Mucosa of gallbladder (tissue), 1 donor: Measurements from ENCODE around the gene CDC42EP2. TPM values are rescaled to one million over a fixed set of nuclear protein-coding genes. Genes with fewer than 3 reads are reported as not detected.

Experiments used
- DNase-seq: peaks from one replicate; pipeline ENCODE4 v3.0.0-alpha.2; 2020; ENCODE audit warnings: low spot score
- total RNA-seq: library from RNA; stranded (reverse); gene quantifications from one replicate; pipeline ENCODE4 v1.2.1, GENCODE V29; 2021
- donor health status: DM: no; HTN: no; CAD: no.

CDC42EP2 gene
- total RNA-seq, 1 donor from 2014 or later: 21.5 TPM

- no peak for DNase-seq
Observed at GRCh38 chr11:65297026-65297672, 17.5 kb upstream of the CDC42EP2 start.

DNA sequence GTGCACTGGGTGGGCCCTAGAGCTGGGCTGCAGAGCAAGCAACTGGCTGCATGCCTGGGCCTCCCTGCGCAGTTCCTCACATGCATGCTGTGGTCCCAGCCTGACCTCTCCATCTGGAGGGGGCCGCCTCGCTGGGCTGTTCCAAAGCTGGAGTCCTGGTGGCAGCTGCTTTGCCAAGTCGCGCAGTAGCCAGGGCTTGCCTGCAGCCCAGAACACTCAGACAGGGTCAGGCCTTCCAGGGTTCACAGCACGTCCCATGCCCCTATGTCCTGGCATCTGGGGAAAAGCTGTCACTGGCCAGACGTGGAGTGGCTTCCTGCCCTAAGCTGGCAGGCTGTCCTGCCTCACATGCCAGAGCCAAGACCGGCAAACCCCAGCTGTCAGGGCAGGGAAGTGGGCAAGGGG, 16.5 kb upstream of the CDC42EP2 start:
- DNase-seq: peak; percentile 70

GRCh38 chr11:65298655-65299179, 15.9 kb upstream of the CDC42EP2 start:
- DNase-seq: peak; percentile 46

DNA sequence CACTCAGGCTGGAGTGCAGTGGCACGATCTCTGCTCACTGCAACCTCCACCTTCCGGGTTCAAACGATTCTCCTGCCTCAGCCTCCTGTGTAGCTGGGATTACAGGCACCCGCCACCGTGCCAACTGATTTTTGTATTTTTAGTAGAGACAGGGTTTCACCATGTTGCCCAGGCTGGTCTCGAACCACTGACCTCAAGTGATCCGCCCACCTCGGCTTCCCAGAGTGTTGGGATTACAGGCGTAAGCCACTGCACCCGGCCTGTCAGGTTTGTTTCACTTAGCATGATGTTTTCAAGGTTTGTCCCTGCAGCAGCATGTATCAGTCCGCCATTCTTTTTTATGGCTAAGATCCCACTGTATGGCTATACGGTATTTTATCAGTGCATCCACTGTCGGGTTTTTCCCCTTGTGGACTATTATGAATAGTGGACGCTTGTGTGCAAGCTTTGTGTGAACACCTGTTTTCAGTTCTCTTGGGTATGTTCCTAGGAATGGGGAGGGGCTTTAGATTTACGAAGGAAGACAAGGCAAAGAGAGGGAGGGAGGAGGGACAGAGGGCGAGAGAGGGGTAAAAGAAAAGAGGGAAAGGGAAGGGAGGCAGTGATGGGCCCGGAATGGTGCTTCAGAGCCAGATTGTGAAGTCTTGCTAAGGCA, 13.9 kb upstream of the CDC42EP2 start:
- DNase-seq: no peak

- DNase-seq: no peak
Observed at GRCh38 chr11:65301491-65302329, 13.0 kb upstream of the CDC42EP2 start.

DNA sequence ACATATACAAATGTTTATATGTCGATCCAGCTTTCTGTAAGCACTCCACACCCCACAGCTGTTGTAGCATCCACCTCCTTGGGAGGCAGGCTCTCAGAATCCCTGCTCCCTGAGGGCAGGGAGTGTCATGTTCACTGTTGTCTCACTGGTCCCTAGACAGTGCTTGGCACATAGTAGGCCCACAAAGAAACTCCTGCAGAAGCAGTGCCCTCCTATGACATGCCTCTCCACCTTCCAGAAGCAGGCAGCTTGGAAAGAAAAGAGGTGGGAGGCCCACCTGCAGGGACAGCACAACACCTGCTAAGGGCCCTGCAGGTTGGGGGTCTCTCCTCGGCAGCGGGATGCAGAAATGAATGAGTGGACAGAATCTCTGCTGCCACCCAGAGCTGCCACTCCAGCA, 11.1 kb upstream of the CDC42EP2 start:
- DNase-seq: no peak

DNA sequence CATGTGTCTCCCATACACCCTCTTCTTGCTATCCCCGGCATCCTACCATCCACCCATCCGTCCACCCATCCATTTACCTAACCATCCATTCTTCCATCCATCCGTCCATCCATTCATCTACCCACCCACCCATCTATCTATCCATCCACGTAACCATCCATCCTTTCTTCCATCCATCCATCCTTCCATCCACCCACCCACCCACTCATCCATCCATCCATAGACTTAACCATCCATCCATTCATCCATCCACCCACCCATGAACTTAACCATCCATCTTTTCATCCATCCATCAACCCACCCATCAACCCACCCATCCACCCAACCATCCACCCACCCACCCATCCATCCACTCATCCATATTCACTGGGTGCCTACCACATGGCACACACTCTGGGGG, 10.6 kb upstream of the CDC42EP2 start:
- DNase-seq: no peak

GRCh38 chr11:65304613-65305012, 10.1 kb upstream of the CDC42EP2 start:
- DNase-seq: no peak

- DNase-seq: peak; percentile 61
Observed at GRCh38 chr11:65305501-65306268, 9.0 kb upstream of the CDC42EP2 start.

DNA sequence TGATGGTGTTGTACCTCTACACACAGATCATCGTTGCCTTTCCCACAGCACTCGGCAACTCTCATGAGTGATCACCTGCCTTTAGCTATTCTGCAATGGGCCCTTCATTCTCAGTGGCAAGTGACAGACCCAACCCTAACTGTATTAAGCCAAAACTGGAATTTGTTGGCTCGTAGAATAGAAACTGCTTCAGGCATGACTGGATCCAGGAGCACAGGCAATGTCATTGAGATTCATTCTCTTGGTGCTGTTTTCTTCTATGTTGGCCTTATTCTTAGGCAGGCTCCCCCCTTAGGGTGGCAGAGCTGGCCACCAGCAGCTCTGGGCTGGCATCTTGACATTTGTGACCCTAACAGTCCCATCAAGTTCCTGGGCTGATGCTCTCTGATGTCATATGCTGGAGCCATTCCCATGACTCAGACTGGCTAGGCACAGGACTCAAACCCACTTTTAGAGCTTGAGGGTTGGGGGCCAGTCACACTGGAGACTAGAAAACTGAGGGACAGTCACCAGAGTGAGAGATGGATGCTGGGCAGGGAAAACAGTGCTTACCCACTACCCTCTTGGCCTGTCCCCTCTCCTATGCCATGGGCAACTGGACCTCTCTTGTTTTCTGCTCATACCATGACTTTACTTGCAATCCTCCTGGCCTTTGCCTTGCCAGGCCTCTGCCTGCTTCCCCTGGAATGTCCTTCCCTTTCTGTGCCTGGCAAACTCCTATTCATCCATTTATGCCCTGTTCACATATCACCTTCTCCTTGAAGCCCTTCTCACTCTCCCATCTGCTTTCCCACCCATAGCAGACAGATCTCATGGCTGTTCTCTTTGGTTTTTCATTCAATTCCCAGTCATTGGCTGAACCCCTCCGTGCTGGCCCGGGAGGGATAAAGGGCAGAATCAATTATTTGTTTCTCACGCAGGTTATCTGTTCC, 7.1 kb upstream of the CDC42EP2 start:
- no peak for DNase-seq

DNA sequence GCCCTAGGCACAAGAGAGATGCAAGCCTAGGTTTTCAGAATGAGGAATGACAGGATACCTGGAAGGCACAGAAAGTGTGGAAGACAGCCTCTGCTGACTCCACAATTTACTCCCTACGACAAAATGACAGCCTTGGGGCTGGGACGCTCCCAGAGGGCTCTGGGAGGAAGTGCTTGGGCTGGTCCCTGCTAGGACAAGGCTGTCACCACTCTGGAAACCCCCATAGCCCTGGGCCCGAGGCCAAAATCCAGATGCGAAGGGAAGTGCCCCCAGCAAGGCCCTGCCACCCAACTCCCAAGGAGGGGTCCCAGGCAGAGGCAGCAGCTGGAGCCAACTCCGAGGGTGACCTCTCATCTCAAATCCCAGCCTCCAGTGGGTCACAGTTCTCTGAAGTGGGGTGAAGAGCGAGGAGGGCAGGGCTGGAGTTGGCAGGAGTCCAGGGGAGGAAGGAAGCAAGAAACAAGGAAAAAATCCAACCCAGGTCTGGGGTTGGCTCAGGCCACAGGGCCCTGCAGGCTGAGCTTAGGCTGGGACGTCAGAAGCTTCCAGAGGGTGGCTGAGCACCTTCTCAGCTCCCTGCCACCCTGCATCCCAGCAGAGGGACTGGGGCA, 6.3 kb upstream of the CDC42EP2 start:
- DNase-seq: no peak

- DNase-seq: no peak
Observed at GRCh38 chr11:65309006-65309405, 5.7 kb upstream of the CDC42EP2 start.

DNA sequence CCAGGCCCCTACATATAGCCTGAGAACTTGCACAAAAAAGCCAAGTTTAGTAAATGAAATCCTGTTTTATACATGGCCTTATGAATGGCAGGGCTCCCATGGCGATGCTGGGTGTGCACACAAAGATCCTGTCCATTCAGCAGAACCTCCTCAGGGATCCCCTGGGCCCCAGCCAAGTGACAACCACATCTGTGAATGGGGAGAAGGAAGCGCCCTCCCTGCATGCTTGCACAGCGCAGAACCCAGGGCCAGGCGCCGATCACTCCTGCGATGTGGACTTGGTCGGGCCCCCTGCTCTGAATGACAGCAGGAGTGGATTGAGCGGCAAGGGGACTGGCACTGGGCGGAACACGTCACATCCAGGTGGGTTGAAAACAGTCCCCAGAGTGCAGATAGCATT, 4.5 kb upstream of the CDC42EP2 start:
- DNase-seq: peak; percentile 45

GRCh38 chr11:65310736-65311135, 3.9 kb upstream of the CDC42EP2 start:
- DNase-seq: no peak

- peak; percentile 58 for DNase-seq
Observed at GRCh38 chr11:65311170-65311678, 3.4 kb upstream of the CDC42EP2 start.

DNA sequence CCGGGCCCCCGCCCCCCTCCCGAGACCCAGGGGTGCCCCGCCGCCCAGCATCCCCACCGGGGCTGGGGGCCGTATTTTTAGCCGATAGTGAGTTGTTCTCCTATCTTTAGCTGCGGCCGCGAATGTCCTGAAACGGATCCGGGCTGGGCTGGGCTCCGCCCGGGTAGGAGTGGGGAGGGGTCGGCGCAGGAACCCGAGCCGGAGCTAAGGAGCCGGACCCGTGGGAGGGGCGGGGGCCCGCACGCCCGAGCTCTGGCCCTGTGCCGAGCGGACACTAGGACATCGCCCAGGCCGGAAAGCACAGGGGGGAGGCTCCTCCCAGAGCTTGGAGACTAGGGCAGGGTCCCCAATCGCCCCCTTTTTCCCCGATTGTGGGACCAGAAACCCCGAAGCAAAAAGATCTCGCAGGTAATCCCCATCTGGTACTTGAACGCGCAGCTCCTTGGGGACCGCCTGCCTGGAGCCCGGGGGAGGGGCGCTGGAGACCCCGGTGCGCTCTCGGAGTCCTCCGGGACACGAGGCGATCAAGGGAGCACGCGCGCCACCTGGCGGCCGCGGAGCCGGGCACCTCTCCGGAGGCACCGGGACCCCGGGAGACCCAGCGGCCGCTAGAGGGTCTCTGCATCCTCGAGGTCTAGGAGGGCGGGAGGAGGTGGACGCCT, 669 bp downstream of the CDC42EP2 start:
- DNase-seq: peak; percentile 77

DNA sequence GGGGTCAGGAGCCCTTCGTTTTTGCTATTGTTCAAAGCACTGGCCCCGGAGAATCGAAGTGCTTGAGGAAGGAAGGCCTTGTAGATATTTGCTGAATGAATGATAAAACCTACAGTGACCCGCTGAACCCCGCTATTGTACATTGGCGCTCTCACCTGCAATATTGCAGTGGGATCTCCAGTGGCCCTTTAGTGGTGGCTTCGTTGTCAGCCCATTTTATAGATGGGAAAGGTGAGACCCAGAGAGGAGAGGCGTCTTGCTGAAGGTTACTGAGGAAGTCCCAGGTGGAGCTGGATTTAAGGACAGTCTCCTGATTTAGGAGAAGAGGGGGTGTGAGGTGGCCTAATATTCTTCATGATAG, 1.2 kb downstream of the CDC42EP2 start:
- DNase-seq: no peak

GRCh38 chr11:65316227-65317024, 1.8 kb downstream of the CDC42EP2 start:
- DNase-seq: peak; percentile 21
